H1 (cell line): ENCODE results near the gene SBNO2. TPM values are rescaled to one million over a fixed set of nuclear protein-coding genes. Genes with fewer than 3 reads are reported as not detected.

Experiments
- CTCF ChIA-PET: fragments of 300-600 bp; sonication (Branson Sonifier 250); formaldehyde crosslinking; loops from one replicate; lab custom pipeline; 2021; ENCODE audit not compliant: partially characterized antibody; lab: Charles Lee
- POLR2A ChIA-PET: fragments of 300-600 bp; sonication (Branson Sonifier 250); formaldehyde crosslinking; loops from one replicate; lab custom pipeline; 2021; ENCODE audit warnings: inconsistent platforms; ENCODE audit not compliant: partially characterized antibody; lab: Charles Lee
- DNase-seq, 2 experiments: peaks; one replicate each; pipeline versions ENCODE4 v3.0.0 to v3.0.0-alpha.2; 2010 to 2022; ENCODE audit warnings: low spot score in 2 of 2, low read depth in 1 of 2, mixed read lengths in 1 of 2
- FAIRE-seq: peaks from 2 replicates; lab custom pipeline; 2011; peaks lifted over from hg19 to GRCh38; lab: Jason Lieb, UNC
- H2AFZ ChIP-seq: 2 replicates; pipeline ENCODE4 v1.8.1; 2012; ENCODE audit warnings: low read length, inconsistent platforms
- H2AK5ac ChIP-seq: 2 replicates; pipeline ENCODE4 v1.6.1; 2013; ENCODE audit warnings: low read depth, low read length
- H2BK120ac ChIP-seq: replicated peaks from 2 replicates; pipeline ENCODE3; 2013; ENCODE audit warnings: low read depth, low read length, inconsistent platforms
- H2BK12ac ChIP-seq: 2 replicates; pipeline ENCODE4 v1.6.1; 2013; ENCODE audit warnings: low read depth, low read length
- H2BK15ac ChIP-seq: 2 replicates; pipeline ENCODE4 v1.6.1; 2013; ENCODE audit warnings: low read length
- H2BK20ac ChIP-seq: 2 replicates; pipeline ENCODE4 v1.6.1; 2013; ENCODE audit warnings: low read length
- H2BK5ac ChIP-seq: 2 replicates; pipeline ENCODE4 v1.6.1; 2013; ENCODE audit warnings: low read depth, low read length
- H3K14ac ChIP-seq: 2 replicates; pipeline ENCODE4 v1.6.1; 2013; ENCODE audit warnings: inconsistent platforms; ENCODE audit not compliant: insufficient read length
- H3K18ac ChIP-seq: 2 replicates; pipeline ENCODE4 v1.6.1; 2013; ENCODE audit warnings: low read length; ENCODE audit errors: extremely low read depth
- H3K23ac ChIP-seq: 2 replicates; pipeline ENCODE4 v1.6.1; 2013; ENCODE audit warnings: inconsistent platforms; ENCODE audit not compliant: insufficient read length
- H3K23me2 ChIP-seq: 2 replicates; pipeline ENCODE4 v1.6.1; 2013; ENCODE audit warnings: low read depth, low read length
- H3K27ac ChIP-seq: 2 replicates; pipeline ENCODE4 v1.6.1; 2011; ENCODE audit warnings: low read depth, low read length, inconsistent platforms
- H3K27me3 ChIP-seq, 4 experiments: replicated peaks in 1 of 4; 1 replicate in 1 of 4; 2 replicates in 3 of 4; pipeline versions ENCODE4 v1.6.1 to v1.8.1; 2011 to 2013; ENCODE audit warnings: low read length in 3 of 4, mild to moderate bottlenecking in 3 of 4, inconsistent platforms in 2 of 4, mixed read lengths in 2 of 4, moderate library complexity in 1 of 4; ENCODE audit not compliant: control insufficient read depth in 3 of 4, insufficient read depth in 3 of 4; ENCODE audit errors: extremely low read depth in 1 of 4
- H3K36me3 ChIP-seq, 4 experiments: 2 replicates each; pipeline versions ENCODE4 v1.6.1 to v1.8.1; 2011 to 2013; ENCODE audit warnings: mild to moderate bottlenecking in 4 of 4, low read length in 3 of 4, moderate library complexity in 2 of 4, control low read depth in 1 of 4, inconsistent platforms in 1 of 4; ENCODE audit not compliant: insufficient read depth in 4 of 4, control insufficient read depth in 2 of 4
- H3K4ac ChIP-seq: replicated peaks from 2 replicates; pipeline ENCODE3; 2013; ENCODE audit warnings: low read length, low read depth, mixed read lengths, inconsistent platforms; ENCODE audit not compliant: insufficient read length
- H3K4me1 ChIP-seq, 4 experiments: replicated peaks in 1 of 4; 1 replicate in 1 of 4; 2 replicates in 3 of 4; pipeline versions ENCODE4 v1.6.1 to v1.8.1; 2011 to 2013; ENCODE audit warnings: low read length in 3 of 4, inconsistent platforms in 2 of 4, mixed read lengths in 1 of 4; ENCODE audit not compliant: insufficient read depth in 4 of 4, control insufficient read depth in 3 of 4
- H3K4me2 ChIP-seq, 2 experiments: 2 replicates each; pipeline versions ENCODE4 v1.6.1 to v1.8.1; 2011 to 2013; ENCODE audit warnings: low read depth in 2 of 2, low read length in 2 of 2, control low read depth in 1 of 2, inconsistent platforms in 1 of 2, mild to moderate bottlenecking in 1 of 2; ENCODE audit not compliant: insufficient read depth in 1 of 2
- H3K4me3 ChIP-seq, 4 experiments: fragments of 200-600, 300-600 bp in 1 of 4; sonication (generic), shearing (Covaris generic), sonication (Bioruptor Twin) in 1 of 4; 2 replicates each; pipeline versions ENCODE4 v1.5.1 to v1.8.1; 2011 to 2016; ENCODE audit warnings: low read length in 4 of 4, low read depth in 3 of 4, control low read depth in 2 of 4, inconsistent platforms in 2 of 4, mild to moderate bottlenecking in 2 of 4, mixed read lengths in 1 of 4, moderate library complexity in 1 of 4; ENCODE audit not compliant: insufficient read depth in 2 of 4; ENCODE audit errors: extremely low read depth in 1 of 4
- H3K56ac ChIP-seq: replicated peaks from 2 replicates; pipeline ENCODE3; 2013; ENCODE audit warnings: low read depth, mild to moderate bottlenecking, mixed read lengths, low read length, inconsistent platforms; ENCODE audit not compliant: insufficient read length
- H3K79me1 ChIP-seq: 2 replicates; pipeline ENCODE4 v1.6.1; 2013; ENCODE audit warnings: low read depth, low read length, control low read depth
- H3K79me2 ChIP-seq, 2 experiments: 2 replicates each; pipeline versions ENCODE4 v1.6.1 to v1.8.1; 2012 to 2013; ENCODE audit warnings: low read length in 2 of 2, mild to moderate bottlenecking in 2 of 2, inconsistent platforms in 1 of 2; ENCODE audit not compliant: insufficient read depth in 2 of 2, control insufficient read depth in 1 of 2
- H3K9ac ChIP-seq, 4 experiments: replicated peaks in 1 of 4; 1 replicate in 1 of 4; 2 replicates in 3 of 4; pipeline versions ENCODE4 v1.6.1 to v1.8.1; 2011 to 2013; ENCODE audit warnings: low read depth in 3 of 4, low read length in 3 of 4, control low read depth in 2 of 4, mild to moderate bottlenecking in 2 of 4, moderate library complexity in 2 of 4, inconsistent platforms in 1 of 4; ENCODE audit errors: extremely low read depth in 1 of 4
- H3K9me3 ChIP-seq, 2 experiments: 2 replicates each; pipeline versions ENCODE4 v1.6.1 to v1.8.1; 2012 to 2013; ENCODE audit warnings: mild to moderate bottlenecking in 2 of 2, moderate library complexity in 2 of 2, control low read depth in 1 of 2, inconsistent platforms in 1 of 2, low read depth in 1 of 2, low read length in 1 of 2, mixed read lengths in 1 of 2; ENCODE audit not compliant: insufficient read depth in 2 of 2
- H4K20me1 ChIP-seq, 2 experiments: replicated peaks in 1 of 2; 2 replicates each; pipeline versions ENCODE3 to v1.8.1; 2011 to 2013; ENCODE audit warnings: inconsistent platforms in 2 of 2, low read length in 2 of 2, mild to moderate bottlenecking in 1 of 2; ENCODE audit not compliant: insufficient read depth in 2 of 2, control insufficient read depth in 1 of 2
- H4K5ac ChIP-seq: 2 replicates; pipeline ENCODE4 v1.6.1; 2013; ENCODE audit warnings: low read length, low read depth, mixed read lengths, inconsistent platforms; ENCODE audit not compliant: insufficient read length
- H4K8ac ChIP-seq: 2 replicates; pipeline ENCODE4 v1.8.0; 2013; ENCODE audit warnings: mild to moderate bottlenecking, moderate library complexity, low read length, inconsistent platforms; ENCODE audit not compliant: insufficient read depth; ENCODE audit errors: extremely low read depth
- H4K91ac ChIP-seq: replicated peaks from 2 replicates; pipeline ENCODE3; 2013; ENCODE audit warnings: low read length, mixed read lengths, inconsistent platforms; ENCODE audit not compliant: insufficient read length
- CREB1 ChIP-seq: IDR thresholded peaks from 2 replicates; pipeline ENCODE4 v1.6.1; 2012; ENCODE audit warnings: inconsistent platforms
- JUND ChIP-seq: IDR thresholded peaks from 2 replicates; pipeline ENCODE4 v1.6.1; 2011; ENCODE audit warnings: mild to moderate bottlenecking, improper control_type of control experiment, low read length
- POLR2AphosphoS5 ChIP-seq: IDR thresholded peaks from 2 replicates; pipeline ENCODE4 v1.6.1; 2011; ENCODE audit warnings: low read depth, low read length
- RFX5 ChIP-seq: IDR thresholded peaks from 2 replicates; pipeline ENCODE4 v1.6.1; 2011; ENCODE audit warnings: low read depth, low read length, improper control_type of control experiment, borderline replicate concordance
- SP2 ChIP-seq: IDR thresholded peaks from 2 replicates; pipeline ENCODE4 v1.6.1; 2012; ENCODE audit warnings: mild to moderate bottlenecking, low read length, inconsistent platforms
- SP4 ChIP-seq: IDR thresholded peaks from 2 replicates; pipeline ENCODE4 v1.6.1; 2012; ENCODE audit warnings: low read length, inconsistent platforms
- TCF12 ChIP-seq: IDR thresholded peaks from 2 replicates; pipeline ENCODE4 v1.6.1; 2011; ENCODE audit warnings: low read depth, mild to moderate bottlenecking, low read length
- WGBS, 2 experiments: shearing (Covaris generic) in 1 of 2; methylation state at CpG; one replicate each; pipeline versions ENCODE4 v1.1.6 to v1.1.7; 2013 to 2015; ENCODE audit warnings: low lambda C conversion rate in 2 of 2, mixed read lengths in 2 of 2, inconsistent platforms in 1 of 2, low coverage in 1 of 2, missing lambda C conversion rate in 1 of 2; ENCODE audit not compliant: insufficient replicate concordance in 2 of 2, insufficient coverage in 1 of 2, insufficient read length in 1 of 2; ENCODE audit errors: extremely low coverage in 1 of 2, missing lambda C conversion rate in 1 of 2; 5-methylcytosine and 5-hydroxymethylcytosine counted together
- polyA plus RNA-seq, 7 experiments: library from polyadenylated mRNA; depleted of rRNA in 3 of 7; stranded (reverse) in 5 of 7; unstranded in 2 of 7; fragments of >200 nt in 5 of 7; fragments of 200-250 nt in 2 of 7; gene quantifications; 1 replicate in 5 of 7; 2 replicates in 1 of 7; 4 replicates in 1 of 7; pipeline versions ENCODE4 v1.2.1 to v1.2.3, GENCODE V29; 2011 to 2013; ENCODE audit warnings: missing spikeins in 2 of 7, mixed read lengths in 2 of 7
- total RNA-seq: library from RNA; stranded (reverse); fragmentation: NEBNext Ultra II Directional; extraction: Animal tissue kit (Norgen Biotek cat#: 25700); gene quantifications from 2 replicates; pipeline ENCODE4 v1.2.1, GENCODE V29; 2021

SBNO2 gene
- total and polyA plus RNA-seq, 2 of the 8 experiments (the other 6 are each of a cell fraction or from before 2014, with no cell fraction given): 12.2 to 31.4 TPM

DNA sequence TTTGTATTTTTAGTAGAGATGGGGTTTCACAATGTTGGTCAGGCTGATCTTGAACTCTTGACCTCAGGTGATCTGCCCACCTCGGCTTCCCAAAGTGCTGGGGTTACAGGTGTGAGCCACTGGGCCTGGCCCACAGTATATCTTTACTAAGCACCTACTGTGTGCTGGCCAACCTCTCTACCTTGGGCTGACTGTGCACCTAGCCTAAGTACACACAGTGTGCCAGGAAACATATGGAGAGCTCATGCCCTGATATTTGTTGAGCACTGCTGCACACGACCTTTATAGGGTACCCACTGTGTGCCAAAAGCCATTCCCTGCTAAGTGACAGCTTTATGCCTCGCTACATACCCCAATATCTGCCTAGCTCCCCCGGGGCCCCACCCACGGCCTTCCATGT lies 113.4 kb downstream of the SBNO2 start:
- peaks cover 0 to 36% (median 12%) of the 10 kb centered on the region in 4 experiments; a peak in 6 of 8 replicates for H3K36me3 ChIP-seq
- H3K18ac ChIP-seq: no peak overlapping the region
- no peak overlapping the region for H3K4me3 ChIP-seq
- no peak overlapping the region for H3K14ac ChIP-seq
- no peak overlapping the region for H3K23ac ChIP-seq
- H3K27me3 ChIP-seq: peaks cover 0 to 12% (median 4%) of the 10 kb centered on the region in 4 experiments; a peak in 4 of 7 replicates
- 87% methylated on average over 5 of the region's 5 CpGs; no CpG with 5 or more reads in 1 of the 2 experiments for WGBS, 2 experiments
- H2BK20ac ChIP-seq: no peak overlapping the region
- no peak overlapping the region for H3K4ac ChIP-seq
- DNase-seq: no peak
- no peak overlapping the region for H4K8ac ChIP-seq
- no peak overlapping the region for H2BK15ac ChIP-seq
- H2BK5ac ChIP-seq: no peak overlapping the region
- peaks cover 0 to 16% (median 10%) of the 10 kb centered on the region in 4 experiments; a peak in 5 of 7 replicates for H3K4me1 ChIP-seq
- H2AK5ac ChIP-seq: no peak overlapping the region
- H2AFZ ChIP-seq: no peak overlapping the region
- no peak overlapping the region for H3K27ac ChIP-seq
- peaks cover 0 to 5% of the 10 kb centered on the region in 2 experiments for H4K20me1 ChIP-seq
- no peaks in the 10 kb centered on the region for H3K79me2 ChIP-seq
- H3K23me2 ChIP-seq: peaks cover 4% of the 10 kb centered on the region; the same call in 1 of the 2 replicates
- H4K5ac ChIP-seq: no peak overlapping the region
- ChIA-PET POLR2A (interaction anchor here (0.7 to 2.7 kb wide), 5 partner anchors 9 to 28 kb away, joined by 3 to 7 read pairs (median 5); no protein-coding TSS in a partner anchor), CTCF (no interaction called here)
- H2BK12ac ChIP-seq: no peak overlapping the region
- no peak overlapping the region for H3K56ac ChIP-seq
- H2BK120ac ChIP-seq: no peak overlapping the region
- peaks cover 37 to 54% of the 10 kb centered on the region in 2 experiments for H3K9me3 ChIP-seq
- no peaks in the 10 kb centered on the region for H3K79me1 ChIP-seq
- no peak overlapping the region for H3K9ac ChIP-seq
- no peak overlapping the region for H4K91ac ChIP-seq
- no peak for FAIRE-seq
- H3K4me2 ChIP-seq: no peak overlapping the region
- no peak for TF ChIP-seq SP4
- TF ChIP-seq SP2: no peak
- no peak for TF ChIP-seq POLR2AphosphoS5
- no peak for TF ChIP-seq CREB1
- TF ChIP-seq TCF12: no peak
- no peak for TF ChIP-seq JUND
- TF ChIP-seq RFX5: no peak
